Frontal cortex (tissue), 4 donors: ENCODE measurements around the gene C6orf62. TPM values are rescaled to one million over a fixed set of nuclear protein-coding genes. Genes with fewer than 3 reads are reported as not detected.
"Not testable (repeated sequence)": the region's sequence is repeated elsewhere in the genome, so short reads cannot be mapped to it uniquely, and the experiment has no call there.

Source experiments
- DNase-seq, 2 donors: peaks; one replicate each; pipeline ENCODE4 v3.0.0; 2012; ENCODE audit warnings: low spot score in 2 of 2
- FAIRE-seq: peaks from 2 replicates; lab custom pipeline; 2012; peaks lifted over from hg19 to GRCh38; lab: Jason Lieb, UNC
- total RNA-seq: library from RNA; depleted of rRNA; stranded (reverse); fragments of >200 nt; gene quantifications from one replicate; pipeline ENCODE4 v1.2.3, GENCODE V29; 2014
- donor health status: control.
- donor health status: control.
- donor health status: control.

Gene C6orf62
- total RNA-seq, 1 donor from 2014 or later, result 79.5 TPM

- DNase-seq (no peak), FAIRE-seq (no peak)
Observed at GRCh38 chr6:24672620-24673182, 46.3 kb downstream of the C6orf62 start.

- DNase-seq, FAIRE-seq: not testable (repeated sequence)
Observed at GRCh38 chr6:24671077-24671476, 47.9 kb downstream of the C6orf62 start.

DNA sequence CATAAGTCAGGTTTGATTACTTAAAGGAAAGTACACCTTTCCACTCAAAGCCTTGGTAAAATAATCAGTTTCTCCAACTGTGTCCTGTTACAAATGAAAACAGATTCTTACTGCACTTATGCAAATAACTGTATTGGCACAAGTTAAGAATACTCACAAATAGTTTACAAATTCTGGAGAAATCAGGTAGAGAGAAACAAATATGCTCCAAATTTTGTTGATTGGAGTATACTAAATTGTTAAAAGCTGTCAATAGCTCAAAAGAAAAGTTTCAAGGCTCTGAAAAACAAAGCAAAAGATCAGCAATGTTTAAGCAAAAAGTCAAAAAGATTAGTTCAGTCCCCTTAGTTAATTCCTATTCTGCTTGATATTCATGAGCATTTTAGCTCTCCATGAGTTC is 48.5 kb downstream of the C6orf62 start:
- not testable (repeated sequence) for DNase-seq, FAIRE-seq

GRCh38 chr6:24668997-24669361 is 50.0 kb downstream of the C6orf62 start:
- FAIRE-seq (no peak), DNase-seq (no peak)

GRCh38 chr6:24668066-24668996 is 50.6 kb downstream of the C6orf62 start:
- not testable (repeated sequence) for DNase-seq, FAIRE-seq

- no peak for FAIRE-seq
- DNase-seq, result no peak
Observed at GRCh38 chr6:24667378-24667803, 51.6 kb downstream of the C6orf62 start.

DNA sequence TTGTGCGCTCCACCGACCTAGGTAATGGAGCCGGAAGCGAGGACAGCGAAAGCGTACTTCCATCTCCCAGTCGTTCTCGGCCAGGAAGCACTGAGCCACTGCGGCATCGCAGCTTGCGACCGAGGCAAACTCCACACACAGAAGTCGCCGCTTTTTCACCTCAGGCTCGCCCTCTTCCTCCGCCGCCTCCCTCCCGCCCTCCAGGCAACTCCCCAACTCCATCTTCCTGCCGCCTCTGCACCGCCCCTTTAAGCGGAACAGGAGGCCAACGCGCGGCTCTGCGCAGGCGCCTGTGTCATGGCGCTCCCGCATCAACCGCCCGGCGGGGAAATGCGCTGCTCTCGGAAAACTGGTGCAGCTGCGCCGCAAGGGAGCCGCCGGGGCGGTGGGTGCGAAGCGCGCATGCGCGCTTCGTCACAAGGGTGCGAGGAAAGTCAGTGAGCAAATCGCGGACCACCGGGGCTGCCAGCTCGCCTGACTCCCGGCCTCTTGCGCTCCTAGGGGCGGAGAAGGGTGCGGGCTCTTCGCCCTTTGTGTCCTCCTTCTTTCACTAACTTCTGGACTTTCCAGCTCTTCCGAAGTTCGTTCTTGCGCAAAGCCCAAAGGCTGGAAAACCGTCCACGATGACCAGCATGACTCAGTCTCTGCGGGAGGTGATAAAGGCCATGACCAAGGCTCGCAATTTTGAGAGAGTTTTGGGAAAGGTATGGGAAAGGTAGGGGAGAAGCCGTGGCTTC is 52.1 kb downstream of the C6orf62 start, which contains the start of the genes ACOT13 and TDP2:
Gene ACOT13, plus strand, starts transcription at position 437 of the 737 bp plus-strand sequence. Its CDS starts 187 bp downstream, at position 624.
Gene TDP2, minus strand, starts transcription at position 259 of the 737 bp plus-strand sequence. Its CDS starts 37 bp downstream, at position 222.
- peak; percentile 74 to 83 for DNase-seq
- no peak for FAIRE-seq

GRCh38 chr6:24666097-24666640 is 52.8 kb downstream of the C6orf62 start:
- no peak for FAIRE-seq
- DNase-seq, result no peak

DNA sequence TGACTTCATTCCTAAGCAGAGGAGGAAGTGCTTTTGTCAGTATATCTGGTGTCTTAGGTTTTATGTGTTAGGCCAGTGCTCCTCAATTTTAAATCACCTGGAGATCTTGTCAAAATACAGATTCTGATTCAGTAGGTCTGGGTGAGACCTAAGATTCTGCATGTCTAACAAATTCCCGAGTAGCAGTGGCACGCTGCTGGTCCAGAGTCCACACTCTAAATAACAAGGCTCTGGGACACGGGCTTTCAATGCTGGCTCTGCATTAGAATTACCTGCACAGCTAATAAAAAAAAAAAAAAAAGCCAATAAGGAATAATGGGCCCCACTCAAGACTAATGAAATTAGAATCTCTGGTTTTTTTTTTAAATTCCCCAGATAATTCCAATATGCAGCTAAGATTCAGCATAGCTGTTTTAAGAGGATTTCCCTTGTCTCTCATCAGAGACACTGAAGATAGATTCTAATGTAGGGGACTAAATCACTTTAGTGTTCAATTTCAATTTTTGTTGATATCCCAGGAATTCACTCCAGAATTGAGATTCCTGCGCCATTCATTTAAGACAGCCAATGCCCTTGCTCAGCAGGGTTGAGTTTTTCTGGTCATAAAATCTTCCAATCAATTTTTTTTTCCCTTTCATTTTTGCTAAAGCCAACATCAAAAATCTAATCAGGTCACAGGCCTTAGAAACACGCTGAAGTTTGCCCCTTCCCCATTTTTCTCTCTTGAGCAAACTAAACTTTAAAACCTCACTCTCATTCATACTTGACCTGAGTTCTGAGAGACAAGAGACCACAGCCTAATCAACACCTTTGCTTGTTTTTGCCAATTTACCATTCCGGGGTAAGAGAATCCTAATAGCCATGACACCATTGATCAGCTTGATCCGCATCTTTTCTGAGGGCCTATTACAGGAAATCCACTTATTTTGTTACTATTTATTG is 54.6 kb downstream of the C6orf62 start:
- FAIRE-seq, result no peak
- DNase-seq, result no peak

GRCh38 chr6:24663189-24663588 is 55.8 kb downstream of the C6orf62 start:
- FAIRE-seq, result no peak

GRCh38 chr6:24662236-24662635 is 56.7 kb downstream of the C6orf62 start:
- FAIRE-seq, result no peak
- no peak for DNase-seq

More at GRCh38 chr6:24663189-24663588, 55.8 kb downstream of the C6orf62 start:
- DNase-seq, result no peak

- FAIRE-seq, DNase-seq: not testable (repeated sequence)
Observed at GRCh38 chr6:24661759-24662158, 57.2 kb downstream of the C6orf62 start.

DNA sequence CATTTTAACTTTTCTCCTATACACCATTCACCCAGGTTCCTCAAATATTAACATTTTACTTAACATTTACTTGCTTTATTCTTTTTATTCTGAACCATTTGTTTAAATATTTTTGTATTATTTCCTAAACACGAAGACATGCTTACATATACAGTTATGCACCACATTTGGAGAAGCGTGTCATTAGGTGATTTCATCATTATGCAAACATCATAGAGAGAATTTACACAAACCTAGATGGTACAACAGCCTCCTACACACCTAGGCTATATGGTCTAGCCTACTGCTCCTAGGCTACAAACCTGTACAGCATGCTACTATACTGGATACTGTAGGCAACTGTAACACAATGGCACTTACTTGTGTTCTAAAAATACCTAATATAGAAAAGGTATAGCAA is 58.8 kb downstream of the C6orf62 start:
- DNase-seq (no peak), FAIRE-seq (no peak)

- DNase-seq (no peak), FAIRE-seq (no peak)
Observed at GRCh38 chr6:24659561-24659960, 59.4 kb downstream of the C6orf62 start.

DNA sequence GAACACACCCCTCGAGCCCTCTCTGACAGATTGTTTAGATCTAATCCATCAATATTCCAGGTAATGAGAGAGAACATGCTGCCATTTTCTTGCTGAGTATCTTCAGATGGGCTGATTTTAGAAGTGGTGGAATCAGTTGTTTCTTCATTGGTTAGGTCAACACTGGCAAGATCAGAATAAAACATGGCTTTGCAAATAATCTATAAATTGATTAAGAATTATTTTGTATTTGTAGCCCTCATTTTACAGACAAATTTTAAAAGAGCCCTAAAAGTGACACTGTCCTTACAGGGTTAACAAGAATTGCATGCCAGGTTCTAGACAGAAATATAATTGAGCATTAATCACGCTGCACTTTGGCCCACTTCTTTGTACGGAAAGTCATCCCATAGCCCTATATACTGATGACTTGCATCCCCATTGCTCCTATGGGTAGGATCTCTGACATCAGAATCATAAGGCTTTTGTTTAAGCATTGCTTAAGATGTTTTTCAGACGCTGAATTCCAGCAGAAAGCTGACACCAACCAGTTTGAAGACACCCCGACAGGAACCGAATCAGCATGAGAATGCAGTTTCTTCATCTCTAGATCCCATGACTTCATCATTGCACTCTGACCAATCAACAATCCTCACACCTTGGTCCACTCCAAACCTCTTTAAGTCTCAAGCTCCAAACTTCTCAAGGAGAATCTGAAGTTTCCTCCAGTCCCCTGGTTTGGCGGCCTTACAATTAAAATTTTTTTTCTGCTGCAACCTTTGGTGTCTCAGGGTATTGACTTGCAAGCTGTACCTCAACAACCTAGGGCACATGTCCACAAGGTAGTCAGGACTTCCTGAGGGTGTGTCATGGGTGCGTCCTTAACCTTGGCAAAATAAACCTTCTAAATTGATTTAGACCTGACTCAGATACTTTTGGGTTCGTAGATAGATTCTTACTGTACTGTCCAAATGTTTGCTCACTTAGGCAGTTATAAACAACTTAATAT is 60.1 kb downstream of the C6orf62 start:
- FAIRE-seq, result no peak
- no peak for DNase-seq

DNA sequence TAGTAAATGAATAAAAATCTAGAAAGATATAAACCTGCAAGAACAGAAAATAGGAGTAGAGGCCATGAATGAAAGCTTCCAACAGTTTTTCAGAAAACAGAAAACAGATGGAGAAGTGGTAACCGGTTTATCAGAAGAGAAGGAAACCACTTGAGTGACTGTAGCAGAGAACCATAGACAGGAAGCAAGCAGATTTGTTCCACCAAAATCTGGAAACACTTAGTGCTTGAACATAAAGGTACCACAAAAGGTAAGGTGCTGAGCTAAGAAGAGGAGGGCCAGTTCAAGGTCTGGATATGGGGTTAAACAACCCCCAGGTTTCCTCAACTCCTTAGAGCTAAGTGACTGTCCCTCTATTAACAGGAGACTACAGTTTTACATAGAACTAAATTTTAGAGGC is 63.7 kb downstream of the C6orf62 start:
- DNase-seq (no peak), FAIRE-seq (no peak)
